ENCODE measurements around the gene CACNA2D3. TPM values are rescaled to one million over a fixed set of nuclear protein-coding genes. Genes with fewer than 3 reads are reported as not detected.

CACNA2D3 gene
- total RNA-seq, 1 experiment from 2014 or later = not detected

GRCh38 chr3:54859184-54859583 lies 736.8 kb downstream of the CACNA2D3 start:
- H3K27me3 Mint-ChIP-seq (ENCODE audit: insufficient read depth, unreplicated experiment) = peaks cover 17% of the 10 kb centered on the region
- H3K36me3 Mint-ChIP-seq (ENCODE audit: insufficient read depth, unreplicated experiment) = no peaks in the 10 kb centered on the region
- no peaks in the 10 kb centered on the region for H3K4me1 Mint-ChIP-seq (ENCODE audit: low read depth, unreplicated experiment)
- no peak for DNase-seq
- intact Hi-C loops (cut with micrococcal nuclease; ENCODE audit: unreplicated experiment) = loop anchor here (10.0 kb wide), 1 partner anchor 1396 kb away; no protein-coding TSS in a partner anchor
- no peak overlapping the region for H3K4me3 ChIP-seq (ENCODE audit: low read depth, low read length)
- no peaks in the 10 kb centered on the region for H3K36me3 ChIP-seq (ENCODE audit: control insufficient read depth, insufficient read depth, low read length)
- ChIA-PET CTCF (no interaction called here), POLR2A (no interaction called here)
- H3K4me1 ChIP-seq = no peaks in the 10 kb centered on the region
- no peak overlapping the region for H3K4me3 Mint-ChIP-seq (ENCODE audit: unreplicated experiment)
- BruUV-seq (replicated peaks) = no TSS peak
- no peaks in the 10 kb centered on the region; the same call in 1 of the 2 replicates for H3K27me3 ChIP-seq (replicated peaks; ENCODE audit: control insufficient read depth, insufficient read depth, low read length)
- H3K9me3 Mint-ChIP-seq (ENCODE audit: unreplicated experiment) = no peaks in the 10 kb centered on the region
- no peak for TF ChIP-seq CTCF (IDR thresholded peaks at IDR 0.05; ENCODE audit: insufficient read depth in 1 of 2, low read depth in 1 of 2, low read length in 1 of 2, severe bottlenecking in 1 of 2, unreplicated experiment in 1 of 2)
- no peaks in the 10 kb centered on the region for H3K9me3 ChIP-seq
- H3K27ac Mint-ChIP-seq (ENCODE audit: unreplicated experiment) = no peak overlapping the region

GRCh38 chr3:54861248-54862067 lies 739.1 kb downstream of the CACNA2D3 start:
- POLR2A ChIA-PET = no interaction called here
- Mint-ChIP-seq H3K27ac (ENCODE audit: unreplicated experiment) (no peak overlapping the region), H3K27me3 (ENCODE audit: insufficient read depth, unreplicated experiment) (peaks cover 14% of the 10 kb centered on the region), H3K4me1 (ENCODE audit: low read depth, unreplicated experiment) (no peaks in the 10 kb centered on the region), H3K4me3 (ENCODE audit: unreplicated experiment) (no peak overlapping the region), H3K9me3 (ENCODE audit: unreplicated experiment) (no peaks in the 10 kb centered on the region), H3K36me3 (ENCODE audit: insufficient read depth, unreplicated experiment) (no peaks in the 10 kb centered on the region)
- no peaks in the 10 kb centered on the region for H3K36me3 ChIP-seq (ENCODE audit: control insufficient read depth, insufficient read depth, low read length)
- H3K9me3 ChIP-seq = no peaks in the 10 kb centered on the region
- DNase-seq = no peak
- CTCF ChIA-PET = interaction anchor here (0.6 kb wide), 1 partner anchor 1687 kb away, joined by 3 read pairs; no protein-coding TSS in a partner anchor
- BruUV-seq (replicated peaks) = no TSS peak
- no peak for TF ChIP-seq CTCF (IDR thresholded peaks at IDR 0.05; ENCODE audit: insufficient read depth in 1 of 2, low read depth in 1 of 2, low read length in 1 of 2, severe bottlenecking in 1 of 2, unreplicated experiment in 1 of 2)
- no peaks in the 10 kb centered on the region; the same call in 1 of the 2 replicates for H3K27me3 ChIP-seq (replicated peaks; ENCODE audit: control insufficient read depth, insufficient read depth, low read length)
- intact Hi-C loops (cut with micrococcal nuclease; ENCODE audit: unreplicated experiment) = no loop called here
- H3K4me3 ChIP-seq (ENCODE audit: low read depth, low read length) = no peak overlapping the region
- no peaks in the 10 kb centered on the region for H3K4me1 ChIP-seq

- Mint-ChIP-seq H3K27ac (ENCODE audit: unreplicated experiment) (no peak overlapping the region), H3K9me3 (ENCODE audit: unreplicated experiment) (no peaks in the 10 kb centered on the region)
- POLR2A ChIA-PET = no interaction called here
Measured at GRCh38 chr3:54862526-54862925, 740.2 kb downstream of the CACNA2D3 start.

More at GRCh38 chr3:54862526-54862925, 740.2 kb downstream of the CACNA2D3 start:
- BruUV-seq (replicated peaks) = no TSS peak
- CTCF ChIA-PET = no interaction called here
- H3K36me3 Mint-ChIP-seq (ENCODE audit: insufficient read depth, unreplicated experiment) = no peaks in the 10 kb centered on the region
- Histone ChIP-seq H3K27me3 (replicated peaks; ENCODE audit: control insufficient read depth, insufficient read depth, low read length) (no peaks in the 10 kb centered on the region; the same call in 1 of the 2 replicates), H3K4me3 (ENCODE audit: low read depth, low read length) (no peak overlapping the region), H3K9me3 (no peaks in the 10 kb centered on the region), H3K4me1 (no peaks in the 10 kb centered on the region), H3K36me3 (ENCODE audit: control insufficient read depth, insufficient read depth, low read length) (no peaks in the 10 kb centered on the region)
- H3K4me3 Mint-ChIP-seq (ENCODE audit: unreplicated experiment) = no peak overlapping the region
- intact Hi-C loops (cut with micrococcal nuclease; ENCODE audit: unreplicated experiment) = no loop called here
- no peaks in the 10 kb centered on the region for H3K4me1 Mint-ChIP-seq (ENCODE audit: low read depth, unreplicated experiment)
- H3K27me3 Mint-ChIP-seq (ENCODE audit: insufficient read depth, unreplicated experiment) = peaks cover 15% of the 10 kb centered on the region
- DNase-seq = no peak
- TF ChIP-seq CTCF (IDR thresholded peaks at IDR 0.05; ENCODE audit: insufficient read depth in 1 of 2, low read depth in 1 of 2, low read length in 1 of 2, severe bottlenecking in 1 of 2, unreplicated experiment in 1 of 2) = no peak

All from Caco-2 (cell line).